ENCODE measurements around the gene RMND5B.

RMND5B gene

DNA sequence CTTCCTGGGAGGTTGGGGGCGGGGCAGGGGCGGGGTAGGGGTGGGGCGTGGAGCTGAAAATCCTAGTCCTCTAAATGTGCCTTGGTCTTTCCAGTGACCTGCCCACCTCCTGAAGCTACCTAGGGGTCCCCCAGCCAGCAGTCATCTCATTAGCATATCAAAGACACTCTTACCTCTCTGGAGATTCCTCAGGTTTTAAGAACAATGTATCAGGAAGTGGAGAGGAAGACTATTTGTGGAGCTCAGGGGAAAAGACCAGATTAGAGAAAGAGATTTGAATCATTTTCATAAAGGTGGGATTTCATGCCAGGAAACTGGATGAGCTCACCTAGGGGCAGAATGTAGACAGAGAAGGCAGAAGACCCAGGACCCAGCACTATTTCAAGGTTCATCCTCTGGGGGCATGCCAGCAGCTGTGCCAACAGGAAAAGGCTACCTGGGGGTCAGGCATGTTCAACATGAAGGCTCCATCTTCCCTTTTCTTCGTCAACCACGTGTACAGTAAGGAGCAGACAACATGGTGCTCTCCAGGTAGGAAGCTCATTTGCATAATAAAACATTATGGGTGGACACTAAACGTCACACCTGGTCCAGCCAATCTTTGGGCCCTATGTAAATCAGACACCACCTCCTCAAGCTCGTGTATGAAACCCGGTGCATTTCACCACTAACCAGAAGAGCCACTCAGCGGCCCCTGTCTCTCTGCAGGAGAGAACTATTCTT, 49.5 kb downstream of the RMND5B start:
- TF ChIP-seq YY1 (IDR thresholded peaks at IDR 0.05; ENCODE audit: low read depth), result 0 out of 2 replicates have a peak, but pooled peaks have one; percentile 13
- TF ChIP-seq, protein P1, sequence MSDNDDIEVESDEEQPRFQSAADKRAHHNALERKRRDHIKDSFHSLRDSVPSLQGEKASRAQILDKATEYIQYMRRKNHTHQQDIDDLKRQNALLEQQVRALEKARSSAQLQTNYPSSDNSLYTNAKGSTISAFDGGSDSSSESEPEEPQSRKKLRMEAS (IDR thresholded peaks at IDR 0.05), result peak; percentile 66
- no peak for TF ChIP-seq NFIC (IDR thresholded peaks at IDR 0.05)
- TF ChIP-seq, protein P2, sequence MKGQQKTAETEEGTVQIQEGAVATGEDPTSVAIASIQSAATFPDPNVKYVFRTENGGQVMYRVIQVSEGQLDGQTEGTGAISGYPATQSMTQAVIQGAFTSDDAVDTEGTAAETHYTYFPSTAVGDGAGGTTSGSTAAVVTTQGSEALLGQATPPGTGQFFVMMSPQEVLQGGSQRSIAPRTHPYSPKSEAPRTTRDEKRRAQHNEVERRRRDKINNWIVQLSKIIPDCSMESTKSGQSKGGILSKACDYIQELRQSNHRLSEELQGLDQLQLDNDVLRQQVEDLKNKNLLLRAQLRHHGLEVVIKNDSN (IDR thresholded peaks at IDR 0.05), result no peak

DNA sequence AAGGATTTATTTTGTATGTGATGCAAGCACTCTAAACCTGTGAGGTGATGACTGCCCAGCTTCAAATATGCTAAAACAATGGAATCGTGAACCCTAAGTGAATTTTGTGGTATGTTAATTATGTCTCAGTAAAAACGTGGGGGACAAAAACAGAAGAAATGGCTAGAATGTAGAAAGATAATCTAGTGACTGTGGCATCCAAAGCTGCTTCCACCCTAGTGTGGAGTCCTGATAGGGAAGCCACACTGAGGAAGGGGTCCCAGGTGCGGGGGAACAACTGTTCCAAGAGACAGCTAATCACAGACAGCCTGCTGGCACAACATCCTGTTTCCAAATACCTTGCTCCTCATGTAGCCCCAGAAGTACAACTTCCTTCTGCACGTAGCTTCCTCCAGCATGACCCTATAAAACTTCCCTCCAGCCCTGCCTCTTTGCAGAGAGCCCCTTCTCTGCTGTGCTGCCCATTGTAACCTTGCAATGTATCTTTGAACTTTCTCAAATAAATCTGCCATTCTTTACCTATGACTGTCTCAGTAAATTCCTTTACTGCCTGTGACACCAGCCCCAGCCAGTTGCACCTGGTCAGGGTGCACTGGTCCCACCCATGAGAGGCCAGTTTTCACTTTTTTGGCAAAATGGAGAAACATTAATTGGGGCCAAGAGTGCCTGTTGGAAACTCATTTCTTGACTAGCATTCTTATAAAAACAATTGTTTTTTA, 51.5 kb downstream of the RMND5B start:
- TF ChIP-seq CREB1 (IDR thresholded peaks at IDR 0.05; ENCODE audit: low read depth), result no peak
- TF ChIP-seq YY1 (IDR thresholded peaks at IDR 0.05; ENCODE audit: low read depth), result no peak
- TF ChIP-seq TCF12 (IDR thresholded peaks at IDR 0.05; ENCODE audit: low read depth), result no peak
- no peak for TF ChIP-seq CEBPB (IDR thresholded peaks at IDR 0.05)
- TF ChIP-seq NFIC (IDR thresholded peaks at IDR 0.05), result no peak
- TF ChIP-seq, protein P1 (IDR thresholded peaks at IDR 0.05), result no peak
- TF ChIP-seq, protein P2 (IDR thresholded peaks at IDR 0.05), result no peak
- TF ChIP-seq, protein P3, sequence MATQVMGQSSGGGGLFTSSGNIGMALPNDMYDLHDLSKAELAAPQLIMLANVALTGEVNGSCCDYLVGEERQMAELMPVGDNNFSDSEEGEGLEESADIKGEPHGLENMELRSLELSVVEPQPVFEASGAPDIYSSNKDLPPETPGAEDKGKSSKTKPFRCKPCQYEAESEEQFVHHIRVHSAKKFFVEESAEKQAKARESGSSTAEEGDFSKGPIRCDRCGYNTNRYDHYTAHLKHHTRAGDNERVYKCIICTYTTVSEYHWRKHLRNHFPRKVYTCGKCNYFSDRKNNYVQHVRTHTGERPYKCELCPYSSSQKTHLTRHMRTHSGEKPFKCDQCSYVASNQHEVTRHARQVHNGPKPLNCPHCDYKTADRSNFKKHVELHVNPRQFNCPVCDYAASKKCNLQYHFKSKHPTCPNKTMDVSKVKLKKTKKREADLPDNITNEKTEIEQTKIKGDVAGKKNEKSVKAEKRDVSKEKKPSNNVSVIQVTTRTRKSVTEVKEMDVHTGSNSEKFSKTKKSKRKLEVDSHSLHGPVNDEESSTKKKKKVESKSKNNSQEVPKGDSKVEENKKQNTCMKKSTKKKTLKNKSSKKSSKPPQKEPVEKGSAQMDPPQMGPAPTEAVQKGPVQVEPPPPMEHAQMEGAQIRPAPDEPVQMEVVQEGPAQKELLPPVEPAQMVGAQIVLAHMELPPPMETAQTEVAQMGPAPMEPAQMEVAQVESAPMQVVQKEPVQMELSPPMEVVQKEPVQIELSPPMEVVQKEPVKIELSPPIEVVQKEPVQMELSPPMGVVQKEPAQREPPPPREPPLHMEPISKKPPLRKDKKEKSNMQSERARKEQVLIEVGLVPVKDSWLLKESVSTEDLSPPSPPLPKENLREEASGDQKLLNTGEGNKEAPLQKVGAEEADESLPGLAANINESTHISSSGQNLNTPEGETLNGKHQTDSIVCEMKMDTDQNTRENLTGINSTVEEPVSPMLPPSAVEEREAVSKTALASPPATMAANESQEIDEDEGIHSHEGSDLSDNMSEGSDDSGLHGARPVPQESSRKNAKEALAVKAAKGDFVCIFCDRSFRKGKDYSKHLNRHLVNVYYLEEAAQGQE (IDR thresholded peaks at IDR 0.05; ENCODE audit: low read depth), result no peak
- no peak for TF ChIP-seq RAD21 (IDR thresholded peaks at IDR 0.05; ENCODE audit: low read depth)
- TF ChIP-seq TAF1 (IDR thresholded peaks at IDR 0.05; ENCODE audit: low read depth), result no peak
- no peak for TF ChIP-seq EP300 (IDR thresholded peaks at IDR 0.05; ENCODE audit: borderline replicate concordance)
- TF ChIP-seq ZBTB7A (IDR thresholded peaks at IDR 0.05; ENCODE audit: low read depth), result no peak
- TF ChIP-seq TEAD4 (IDR thresholded peaks at IDR 0.05), result no peak
- TF ChIP-seq EGR1 (IDR thresholded peaks at IDR 0.05), result no peak
- no peak for TF ChIP-seq FOXM1 (IDR thresholded peaks at IDR 0.05; ENCODE audit: borderline replicate concordance, low read depth)

DNA sequence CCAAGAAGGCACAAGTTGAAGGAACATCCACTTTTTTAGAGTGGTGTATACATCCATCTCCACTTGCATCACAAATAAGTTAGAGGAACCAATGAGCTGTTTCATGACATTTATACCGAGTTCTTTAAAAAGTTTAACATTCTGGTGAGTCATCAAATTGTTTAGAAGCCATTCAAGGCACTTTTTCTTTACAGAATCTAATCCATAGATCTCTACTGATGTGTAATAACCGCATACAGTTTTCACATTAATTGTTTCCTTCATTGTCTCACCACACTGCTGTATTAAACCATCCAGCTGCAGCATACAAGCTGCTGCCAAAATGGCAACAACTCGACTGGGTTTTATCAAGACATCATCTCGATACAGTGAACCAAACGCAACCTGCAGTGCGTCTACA, 55.6 kb downstream of the RMND5B start:
- TF ChIP-seq NFIC (IDR thresholded peaks at IDR 0.05) (no peak), YY1 (IDR thresholded peaks at IDR 0.05; ENCODE audit: low read depth) (no peak), EGR1 (IDR thresholded peaks at IDR 0.05) (no peak), TCF12 (IDR thresholded peaks at IDR 0.05; ENCODE audit: low read depth) (no peak), ZBTB7A (IDR thresholded peaks at IDR 0.05; ENCODE audit: low read depth) (no peak), TAF1 (IDR thresholded peaks at IDR 0.05; ENCODE audit: low read depth) (no peak), TEAD4 (IDR thresholded peaks at IDR 0.05) (no peak), CREB1 (IDR thresholded peaks at IDR 0.05; ENCODE audit: low read depth) (no peak), EP300 (IDR thresholded peaks at IDR 0.05; ENCODE audit: borderline replicate concordance) (no peak), FOXM1 (IDR thresholded peaks at IDR 0.05; ENCODE audit: borderline replicate concordance, low read depth) (no peak), RAD21 (IDR thresholded peaks at IDR 0.05; ENCODE audit: low read depth) (no peak), CEBPB (IDR thresholded peaks at IDR 0.05) (no peak)
- TF ChIP-seq, protein P2 (IDR thresholded peaks at IDR 0.05), result no peak
- TF ChIP-seq, protein P3 (IDR thresholded peaks at IDR 0.05; ENCODE audit: low read depth), result no peak
- TF ChIP-seq, protein P1 (IDR thresholded peaks at IDR 0.05), result no peak

DNA sequence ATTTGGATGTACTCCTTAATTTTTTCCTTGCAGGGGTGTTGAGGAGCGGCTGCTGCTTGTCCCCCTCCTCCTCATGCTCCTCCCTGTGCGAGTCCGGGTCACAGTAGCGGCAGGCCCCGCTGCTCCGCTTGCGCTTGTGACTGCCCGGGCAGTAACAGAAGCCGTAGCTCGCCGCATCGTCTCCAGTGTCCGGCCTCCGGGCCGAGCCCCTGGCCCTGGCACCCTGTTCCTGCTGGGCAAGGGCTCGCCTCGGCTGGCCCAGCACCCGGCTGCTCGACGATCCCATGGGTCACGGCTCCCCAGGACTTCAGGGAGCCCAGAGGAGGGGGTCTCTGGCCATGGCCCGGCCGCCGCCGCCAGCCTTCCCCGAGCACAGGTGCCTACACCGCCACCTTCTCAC, 56.2 kb downstream of the RMND5B start, which contains the start of gene GMCL2:
TSS of gene GMCL2 (minus strand) at position 358 of the 400 bp plus-strand sequence. CDS start at position 286, 72 bp downstream.
- TF ChIP-seq CEBPB (IDR thresholded peaks at IDR 0.05), result no peak

DNA sequence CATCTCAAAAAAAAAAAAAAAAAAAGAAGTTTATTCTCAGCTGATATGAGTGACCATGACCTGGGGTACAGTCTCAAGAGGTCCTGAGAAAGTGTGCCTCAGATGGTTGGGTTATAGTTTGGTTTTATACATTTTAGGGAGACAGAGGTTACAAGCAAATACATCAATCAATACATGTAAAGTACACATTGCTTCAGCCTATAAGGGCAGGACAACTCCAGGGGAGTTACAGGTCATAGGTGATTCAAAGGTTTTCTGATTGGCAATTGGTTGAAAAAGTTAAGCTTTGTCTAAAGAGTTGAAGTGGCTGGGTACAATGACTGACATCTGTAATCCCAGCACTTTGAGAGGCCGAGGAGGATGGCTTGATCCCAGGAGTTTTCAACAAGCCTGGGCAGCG, 58.6 kb downstream of the RMND5B start:
- TF ChIP-seq CEBPB (IDR thresholded peaks at IDR 0.05) (no peak), EGR1 (IDR thresholded peaks at IDR 0.05) (no peak), ZBTB7A (IDR thresholded peaks at IDR 0.05; ENCODE audit: low read depth) (no peak), NFIC (IDR thresholded peaks at IDR 0.05) (no peak), CREB1 (IDR thresholded peaks at IDR 0.05; ENCODE audit: low read depth) (no peak), TCF12 (IDR thresholded peaks at IDR 0.05; ENCODE audit: low read depth) (no peak)
- TF ChIP-seq, protein P1 (IDR thresholded peaks at IDR 0.05), result no peak
- TF ChIP-seq, protein P3 (IDR thresholded peaks at IDR 0.05; ENCODE audit: low read depth), result no peak

All from Ishikawa (cell line).